ENCODE results near the gene PLEKHS1. TPM values are rescaled to one million over a fixed set of nuclear protein-coding genes. Genes with fewer than 3 reads are reported as not detected.
"Not testable (repeated sequence)": the region's sequence is repeated elsewhere in the genome, so short reads cannot be mapped to it uniquely, and the experiment has no call there.

Gene PLEKHS1
- total RNA-seq, 4 donors from 2014 or later, result 0.12 to 1.1 TPM; not detected in 2

DNA sequence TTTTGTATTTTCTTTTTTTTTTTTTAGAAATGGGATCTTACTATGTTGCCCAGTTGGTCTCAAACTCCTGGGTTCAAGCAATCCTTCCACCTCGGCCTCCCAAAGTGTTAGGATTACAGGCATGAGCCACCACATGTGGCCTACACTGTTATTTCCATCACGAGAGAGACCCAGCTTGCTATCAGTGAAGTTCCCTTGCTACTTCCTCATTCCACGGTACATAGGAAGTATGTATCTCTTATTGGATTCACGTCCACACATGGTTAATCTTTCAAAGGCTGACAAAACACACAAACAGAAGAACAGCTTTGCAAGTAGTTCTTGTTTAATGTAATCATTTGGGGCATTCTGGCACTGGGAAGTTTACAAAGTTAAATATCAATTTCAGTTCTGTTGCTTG lies 51.5 kb downstream of the PLEKHS1 start:
- H3K36me3 ChIP-seq, result no peaks in the 10 kb centered on the region
- 37 to 40% methylated on average over 1 to 2 of the region's 4 CpGs for WGBS, 2 donors (ENCODE audit: low coverage in 1 of 2)
- no peak for ATAC-seq

DNA sequence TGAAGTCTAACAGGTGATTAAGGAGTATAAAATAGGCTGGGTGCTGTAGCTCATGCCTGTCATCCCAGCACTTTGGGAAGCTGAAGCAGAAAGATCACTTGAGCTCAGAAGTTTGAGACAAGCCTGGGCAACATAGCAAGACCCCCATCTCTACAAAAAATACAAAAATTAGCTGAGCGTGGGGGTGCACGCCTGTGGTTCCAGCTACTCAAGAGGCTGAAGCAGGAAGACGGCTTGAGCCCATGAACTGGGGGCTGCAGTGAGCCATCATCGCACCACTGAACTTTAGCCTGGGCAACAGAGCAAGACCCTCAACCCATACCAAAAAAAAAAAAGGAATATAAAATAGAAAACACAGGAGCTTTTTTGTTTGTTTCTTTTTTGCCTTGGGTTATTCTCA lies 55.0 kb downstream of the PLEKHS1 start:
- WGBS, 2 donors (ENCODE audit: low coverage in 1 of 2), result 93 to 100% methylated on average over 3 to 4 of the region's 4 CpGs
- no peak overlapping the region for H3K27ac ChIP-seq
- no peak overlapping the region for H3K4me3 ChIP-seq
- TF ChIP-seq EP300 (IDR thresholded peaks at IDR 0.05) (no peak), POLR2AphosphoS5 (IDR thresholded peaks at IDR 0.05) (no peak), POLR2A (IDR thresholded peaks at IDR 0.05) (no peak)
- TF ChIP-seq, protein P1, sequence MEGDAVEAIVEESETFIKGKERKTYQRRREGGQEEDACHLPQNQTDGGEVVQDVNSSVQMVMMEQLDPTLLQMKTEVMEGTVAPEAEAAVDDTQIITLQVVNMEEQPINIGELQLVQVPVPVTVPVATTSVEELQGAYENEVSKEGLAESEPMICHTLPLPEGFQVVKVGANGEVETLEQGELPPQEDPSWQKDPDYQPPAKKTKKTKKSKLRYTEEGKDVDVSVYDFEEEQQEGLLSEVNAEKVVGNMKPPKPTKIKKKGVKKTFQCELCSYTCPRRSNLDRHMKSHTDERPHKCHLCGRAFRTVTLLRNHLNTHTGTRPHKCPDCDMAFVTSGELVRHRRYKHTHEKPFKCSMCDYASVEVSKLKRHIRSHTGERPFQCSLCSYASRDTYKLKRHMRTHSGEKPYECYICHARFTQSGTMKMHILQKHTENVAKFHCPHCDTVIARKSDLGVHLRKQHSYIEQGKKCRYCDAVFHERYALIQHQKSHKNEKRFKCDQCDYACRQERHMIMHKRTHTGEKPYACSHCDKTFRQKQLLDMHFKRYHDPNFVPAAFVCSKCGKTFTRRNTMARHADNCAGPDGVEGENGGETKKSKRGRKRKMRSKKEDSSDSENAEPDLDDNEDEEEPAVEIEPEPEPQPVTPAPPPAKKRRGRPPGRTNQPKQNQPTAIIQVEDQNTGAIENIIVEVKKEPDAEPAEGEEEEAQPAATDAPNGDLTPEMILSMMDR (IDR thresholded peaks at IDR 0.05), result no peak
- H3K4me1 ChIP-seq, result peaks cover 0 to 22% (median 0%) of the 10 kb centered on the region in 3 donors
- ATAC-seq, result no peak
- no peaks in the 10 kb centered on the region for H3K9me3 ChIP-seq
- no peaks in the 10 kb centered on the region for H3K27me3 ChIP-seq
- H3K36me3 ChIP-seq, result no peaks in the 10 kb centered on the region

More for the DNA sequence above, 51.5 kb downstream of the PLEKHS1 start:
- Histone ChIP-seq H3K27ac (peak overlapping the region in 3 of 4 donors; percentile 12 to 23 (median 19)), H3K9me3 (no peaks in the 10 kb centered on the region), H3K4me3 (no peak overlapping the region), H3K27me3 (no peaks in the 10 kb centered on the region), H3K4me1 (peaks cover 0 to 33% (median 0%) of the 10 kb centered on the region in 3 donors)
- no peak for TF ChIP-seq POLR2AphosphoS5 (IDR thresholded peaks at IDR 0.05)

- Histone ChIP-seq H3K36me3 (no peaks in the 10 kb centered on the region), H3K27me3 (no peaks in the 10 kb centered on the region), H3K9me3 (no peaks in the 10 kb centered on the region), H3K27ac (no peak overlapping the region), H3K4me1 (peaks cover 0 to 6% (median 0%) of the 10 kb centered on the region in 3 donors), H3K4me3 (no peak overlapping the region)
- TF ChIP-seq POLR2AphosphoS5 (IDR thresholded peaks at IDR 0.05), result no peak
- TF ChIP-seq, protein P1 (IDR thresholded peaks at IDR 0.05), result no peak
- TF ChIP-seq EP300 (IDR thresholded peaks at IDR 0.05), result no peak
- no peak for TF ChIP-seq POLR2A (IDR thresholded peaks at IDR 0.05)
- 83 to 94% methylated on average over 2 to 3 of the region's 3 CpGs for WGBS, 2 donors (ENCODE audit: low coverage in 1 of 2)
- ATAC-seq, result no peak
Observed at GRCh38 chr10:113808168-113808567, 56.7 kb downstream of the PLEKHS1 start.

DNA sequence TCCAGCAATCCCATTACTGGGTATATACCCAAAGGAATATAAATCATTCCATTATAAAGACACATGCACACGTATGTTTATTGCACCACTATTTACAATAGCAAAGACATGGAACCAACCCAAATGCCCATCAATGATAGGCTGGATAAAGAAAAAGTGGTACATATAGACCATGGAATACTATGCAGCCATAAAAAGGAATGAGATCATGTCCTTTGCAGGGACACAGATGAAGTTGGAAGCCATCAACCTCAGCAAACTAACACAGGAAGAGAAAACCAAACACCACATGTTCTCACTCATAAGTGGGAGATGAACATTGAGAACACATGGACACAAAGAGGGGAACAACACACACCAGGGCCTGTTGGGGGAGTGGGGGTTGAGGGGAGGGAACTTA lies 63.2 kb downstream of the PLEKHS1 start:
- not testable (repeated sequence) for H3K36me3 ChIP-seq, H3K27me3 ChIP-seq, H3K4me1 ChIP-seq, H3K4me3 ChIP-seq, ATAC-seq, H3K9me3 ChIP-seq, H3K27ac ChIP-seq
- WGBS, 2 donors (ENCODE audit: low coverage in 1 of 2), result 94 to 100% methylated on average over 1 of the region's 1 CpG

GRCh38 chr10:113819989-113820388 lies 68.5 kb downstream of the PLEKHS1 start:
- H3K36me3 ChIP-seq, result no peaks in the 10 kb centered on the region
- no peak for ATAC-seq
- H3K4me3 ChIP-seq, result no peak overlapping the region
- no peak overlapping the region for H3K27ac ChIP-seq
- no peak for TF ChIP-seq POLR2A (IDR thresholded peaks at IDR 0.05)
- TF ChIP-seq, protein P1 (IDR thresholded peaks at IDR 0.05), result no peak
- TF ChIP-seq POLR2AphosphoS5 (IDR thresholded peaks at IDR 0.05), result no peak
- no peak for TF ChIP-seq EP300 (IDR thresholded peaks at IDR 0.05)
- 67 to 100% methylated on average over 3 to 4 of the region's 4 CpGs for WGBS, 2 donors (ENCODE audit: low coverage in 1 of 2)
- no peaks in the 10 kb centered on the region for H3K27me3 ChIP-seq
- no peaks in the 10 kb centered on the region for H3K9me3 ChIP-seq
- H3K4me1 ChIP-seq, result peaks cover 0 to 6% (median 0%) of the 10 kb centered on the region in 3 donors

- Histone ChIP-seq H3K36me3 (no peaks in the 10 kb centered on the region), H3K4me3 (no peak overlapping the region), H3K4me1 (peaks cover 0 to 6% (median 0%) of the 10 kb centered on the region in 3 donors), H3K27ac (no peak overlapping the region), H3K27me3 (no peaks in the 10 kb centered on the region), H3K9me3 (no peaks in the 10 kb centered on the region)
- TF ChIP-seq POLR2A (IDR thresholded peaks at IDR 0.05) (no peak), POLR2AphosphoS5 (IDR thresholded peaks at IDR 0.05) (no peak), EP300 (IDR thresholded peaks at IDR 0.05) (no peak)
- TF ChIP-seq, protein P1 (IDR thresholded peaks at IDR 0.05), result no peak
- WGBS, 2 donors (ENCODE audit: low coverage in 1 of 2), result 66 to 79% methylated on average over 2 to 8 of the region's 8 CpGs
- no peak for ATAC-seq
Observed at GRCh38 chr10:113820507-113820906, 69.0 kb downstream of the PLEKHS1 start.

DNA sequence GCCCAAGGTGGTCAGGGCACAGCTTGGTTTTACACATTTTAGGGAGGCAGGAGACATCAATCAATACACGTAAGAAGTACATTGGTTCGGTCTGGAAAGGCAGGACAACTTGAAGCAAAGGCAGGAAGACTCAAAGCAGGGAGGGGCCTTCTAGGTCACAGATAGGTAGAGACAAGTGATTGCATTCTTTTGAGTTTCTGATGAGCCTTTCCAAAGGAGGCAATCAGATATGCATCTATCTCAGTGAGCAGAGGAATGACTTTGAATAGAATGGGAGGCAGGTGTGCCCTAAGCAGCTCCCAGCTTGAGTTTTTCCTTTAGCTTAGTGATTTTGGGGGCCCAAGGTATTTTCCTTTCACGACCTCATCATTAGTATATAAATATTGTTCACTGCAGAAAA lies 69.8 kb downstream of the PLEKHS1 start:
- H3K27me3 ChIP-seq, H3K9me3 ChIP-seq, ATAC-seq, H3K27ac ChIP-seq, H3K4me3 ChIP-seq, H3K4me1 ChIP-seq, H3K36me3 ChIP-seq: not testable (repeated sequence)
- 84 to 100% methylated on average over 2 to 3 of the region's 3 CpGs for WGBS, 2 donors (ENCODE audit: low coverage in 1 of 2)

All from gastroesophageal sphincter (tissue), 4 donors.